Vagina (tissue), 2 donors: Measurements from ENCODE around the gene ARMH4. TPM values are rescaled to one million over a fixed set of nuclear protein-coding genes. Genes with fewer than 3 reads are reported as not detected.

Experiments
- DNase-seq, 2 donors: peaks; one replicate each; pipeline ENCODE4 v3.0.0-alpha.2; 2017; ENCODE audit errors: extremely low spot score in 2 of 2
- H3K27ac ChIP-seq: fragments of 200-600 bp; sonication (generic); one replicate; pipeline ENCODE4 v1.5.1; 2019
- H3K27me3 ChIP-seq: fragments of 200-600 bp; sonication (generic); one replicate; pipeline ENCODE4 v1.5.1; 2019
- H3K36me3 ChIP-seq, 2 donors: fragments of 200-600 bp; sonication (generic); one replicate each; pipeline ENCODE4 v1.5.1; 2017 to 2019
- H3K4me1 ChIP-seq: fragments of 200-600 bp; sonication (generic); one replicate; pipeline ENCODE4 v1.5.1; 2019
- H3K4me3 ChIP-seq, 2 donors: fragments of 200-600 bp; sonication (generic); 1 replicate in 1 of 2; 2 replicates in 1 of 2; pipeline ENCODE4 v1.5.1; 2016 to 2019
- H3K9me3 ChIP-seq: fragments of 200-600 bp; sonication (generic); one replicate; pipeline ENCODE4 v1.5.1; 2019
- CTCF ChIP-seq, 3 experiments: fragments of 450-650 bp in 2 of 3; fragments of 200-600 bp in 1 of 3; sonication (generic) in 1 of 3; IDR thresholded peaks; one replicate each; pipeline ENCODE4 v1.5.1; 2017 to 2019; ENCODE audit warnings: antibody characterized with exemption in 3 of 3, mild to moderate bottlenecking in 2 of 3, moderate library complexity in 2 of 3
- POLR2A ChIP-seq, 2 donors: fragments of 450-650 bp; IDR thresholded peaks; one replicate each; pipeline ENCODE4 v1.6.1; 2017; ENCODE audit warnings: antibody characterized with exemption in 2 of 2, mild to moderate bottlenecking in 2 of 2, moderate library complexity in 2 of 2
- POLR2AphosphoS5 ChIP-seq, 2 donors: sonication (generic); formaldehyde crosslinking; IDR thresholded peaks; one replicate each; pipeline ENCODE4 v1.9.0; 2017; ENCODE audit warnings: antibody characterized with exemption in 2 of 2, mild to moderate bottlenecking in 2 of 2, low read depth in 1 of 2; ENCODE audit not compliant: insufficient read depth in 1 of 2
- intact Hi-C: fragments of 100-400 bp; cut with DNase I; formaldehyde crosslinking; loops from one replicate; pipeline ENCODE4 v1.15.1; 2023
- total RNA-seq: library from RNA; depleted of rRNA; stranded (reverse); fragments of >200 nt; gene quantifications from one replicate; pipeline ENCODE4 v1.2.3, GENCODE V29; 2016

Gene ARMH4
- total RNA-seq, 1 donor from 2014 or later: 5.2 TPM

DNA sequence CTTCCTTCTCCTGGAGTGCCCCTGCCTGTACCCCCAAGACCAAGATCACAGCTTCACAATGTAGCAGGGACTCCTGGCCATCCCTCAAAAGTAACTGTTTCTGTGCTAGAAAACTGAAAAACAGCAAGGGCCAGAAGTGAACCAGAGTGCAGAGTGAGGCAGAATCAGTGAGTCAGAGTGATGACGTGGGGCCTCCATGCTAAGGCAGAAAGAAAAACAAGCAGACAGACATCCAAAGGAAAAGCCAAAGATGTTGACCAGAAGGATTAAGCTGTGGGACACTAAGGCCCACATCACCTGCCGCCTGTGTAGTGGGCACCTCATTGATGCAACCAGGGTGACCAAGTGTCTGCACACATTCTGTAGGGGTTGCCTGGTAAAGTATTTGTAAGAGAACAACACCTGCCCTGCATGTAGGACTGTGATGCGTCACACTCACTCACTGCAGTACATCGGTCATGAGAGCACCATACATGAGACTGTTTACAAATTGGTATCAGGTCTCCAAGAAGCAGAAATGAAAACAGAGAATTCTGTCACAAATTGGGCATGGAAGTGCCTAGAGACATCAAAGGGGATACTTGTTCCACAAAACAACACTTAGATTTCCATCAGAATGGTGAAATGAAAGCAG is 51.2 kb downstream of the ARMH4 start:
- DNase-seq: no peak
- no peak overlapping the region for H3K27ac ChIP-seq
- intact Hi-C loops: no loop called here
- no peak overlapping the region for H3K4me3 ChIP-seq
- no peaks in the 10 kb centered on the region for H3K9me3 ChIP-seq
- H3K27me3 ChIP-seq: no peaks in the 10 kb centered on the region
- H3K4me1 ChIP-seq: no peaks in the 10 kb centered on the region
- H3K36me3 ChIP-seq: peaks cover 0 to 3% of the 10 kb centered on the region in 2 donors
- TF ChIP-seq POLR2AphosphoS5 (IDR thresholded peaks at IDR 0.05; ENCODE audit: insufficient read depth in 1 of 2, low read depth in 1 of 2) (no peak), POLR2A (IDR thresholded peaks at IDR 0.05) (no peak), CTCF (IDR thresholded peaks at IDR 0.05) (no peak)

DNA sequence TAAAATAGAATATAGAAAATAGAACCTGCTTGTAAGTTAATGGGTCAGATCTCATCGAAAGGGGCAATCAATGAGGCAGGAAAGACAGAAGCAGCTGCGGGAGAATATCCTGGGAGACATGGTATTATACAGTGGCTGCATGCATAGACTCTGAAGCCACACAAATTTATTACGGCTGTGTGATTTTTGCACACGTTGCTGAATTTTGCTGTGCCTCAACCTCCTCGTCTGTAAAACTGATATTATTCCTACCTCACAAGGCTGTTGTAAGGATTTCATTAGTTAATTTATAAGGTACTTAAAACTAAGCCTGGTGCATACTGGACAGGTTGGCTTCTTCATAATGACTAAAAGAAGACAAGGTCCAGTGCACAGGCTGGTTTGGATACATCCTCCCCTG is 52.3 kb downstream of the ARMH4 start:
- no peak overlapping the region for H3K27ac ChIP-seq

GRCh38 chr14:58098507-58098906 is 53.5 kb downstream of the ARMH4 start:
- intact Hi-C loops: loop anchor here (10.0 kb wide), 1 partner anchor 296 kb away; the partner anchor contains the start of gene TOMM20L
- Histone ChIP-seq H3K36me3 (no peaks in the 10 kb centered on the region), H3K4me1 (no peaks in the 10 kb centered on the region), H3K27me3 (no peaks in the 10 kb centered on the region), H3K27ac (no peak overlapping the region), H3K4me3 (no peak overlapping the region), H3K9me3 (no peaks in the 10 kb centered on the region)
- TF ChIP-seq CTCF (IDR thresholded peaks at IDR 0.05) (no peak), POLR2AphosphoS5 (IDR thresholded peaks at IDR 0.05; ENCODE audit: insufficient read depth in 1 of 2, low read depth in 1 of 2) (peak in 1 of 2 donors; percentile 90), POLR2A (IDR thresholded peaks at IDR 0.05) (no peak)
- DNase-seq: no peak

More for the DNA sequence above, 52.3 kb downstream of the ARMH4 start:
- Histone ChIP-seq H3K36me3 (peaks cover 0 to 3% of the 10 kb centered on the region in 2 donors), H3K9me3 (no peaks in the 10 kb centered on the region), H3K4me1 (no peaks in the 10 kb centered on the region), H3K27me3 (no peaks in the 10 kb centered on the region), H3K4me3 (no peak overlapping the region)
- TF ChIP-seq POLR2A (IDR thresholded peaks at IDR 0.05) (no peak), POLR2AphosphoS5 (IDR thresholded peaks at IDR 0.05; ENCODE audit: insufficient read depth in 1 of 2, low read depth in 1 of 2) (no peak), CTCF (IDR thresholded peaks at IDR 0.05) (no peak)
- intact Hi-C loops: loop anchor here (10.0 kb wide), 1 partner anchor 295 kb away; the partner anchor contains the start of gene TOMM20L
- DNase-seq: no peak

DNA sequence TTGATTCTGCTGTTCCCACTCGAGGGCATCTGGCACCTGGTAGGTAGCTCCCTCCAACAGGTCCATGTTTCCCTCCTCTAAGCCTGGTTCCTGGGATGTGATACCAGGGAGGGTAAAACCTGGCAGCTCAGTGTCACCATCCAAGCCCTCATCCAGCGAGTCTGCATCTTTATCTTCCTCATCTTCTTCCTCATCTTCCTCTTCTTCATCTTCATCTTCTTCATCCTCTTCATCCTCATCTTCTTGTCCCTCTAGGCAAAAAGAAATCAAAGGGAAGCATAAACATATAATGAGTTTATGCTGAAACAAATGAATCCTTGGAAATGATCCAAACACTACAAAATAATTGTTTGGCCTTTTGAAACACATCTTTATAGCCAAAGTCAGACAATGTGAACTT is 55.3 kb downstream of the ARMH4 start:
- no peak for TF ChIP-seq CTCF (IDR thresholded peaks at IDR 0.05)
- TF ChIP-seq POLR2A (IDR thresholded peaks at IDR 0.05): no peak
- TF ChIP-seq POLR2AphosphoS5 (IDR thresholded peaks at IDR 0.05; ENCODE audit: insufficient read depth in 1 of 2, low read depth in 1 of 2): no peak
- no peak overlapping the region for H3K4me3 ChIP-seq
- intact Hi-C loops: loop anchor here (10.0 kb wide), 1 partner anchor 298 kb away; the partner anchor contains the start of gene TOMM20L
- H3K4me1 ChIP-seq: no peaks in the 10 kb centered on the region
- no peak for DNase-seq
- no peaks in the 10 kb centered on the region for H3K9me3 ChIP-seq
- no peaks in the 10 kb centered on the region for H3K36me3 ChIP-seq
- no peaks in the 10 kb centered on the region for H3K27me3 ChIP-seq
- no peak overlapping the region for H3K27ac ChIP-seq
